Panc1 (cell line): ENCODE results near the gene NR2F1.

ENCODE experiments used
- CTCF ChIP-seq: fragments of 450-650 bp; IDR thresholded peaks from 2 replicates; pipeline ENCODE4 v1.5.1; 2017; ENCODE audit warnings: mild to moderate bottlenecking
- POLR2AphosphoS5 ChIP-seq: IDR thresholded peaks from 2 replicates; pipeline ENCODE4 v1.6.1; 2012; ENCODE audit warnings: mild to moderate bottlenecking, low read depth, low read length, moderate library complexity
- SIN3A ChIP-seq: IDR thresholded peaks from 2 replicates; pipeline ENCODE4 v1.6.1; 2012; ENCODE audit warnings: low read depth, mild to moderate bottlenecking, low read length, moderate library complexity, borderline replicate concordance; ENCODE audit not compliant: insufficient read depth
- TF ChIP-seq, protein P1 (sequence below), 2 experiments: IDR thresholded peaks; 2 replicates each; pipeline ENCODE4 v1.6.1; 2011 to 2012; ENCODE audit warnings: low read depth in 2 of 2, control low read depth in 1 of 2, low read length in 1 of 2, mild to moderate bottlenecking in 1 of 2, moderate library complexity in 1 of 2; ENCODE audit not compliant: insufficient read depth in 1 of 2

GRCh38 chr5:93570294-93571113 is 12.5 kb upstream of the NR2F1 start:
- TF ChIP-seq CTCF (no peak), POLR2AphosphoS5 (no peak), SIN3A (no peak)
- TF ChIP-seq, protein P1, sequence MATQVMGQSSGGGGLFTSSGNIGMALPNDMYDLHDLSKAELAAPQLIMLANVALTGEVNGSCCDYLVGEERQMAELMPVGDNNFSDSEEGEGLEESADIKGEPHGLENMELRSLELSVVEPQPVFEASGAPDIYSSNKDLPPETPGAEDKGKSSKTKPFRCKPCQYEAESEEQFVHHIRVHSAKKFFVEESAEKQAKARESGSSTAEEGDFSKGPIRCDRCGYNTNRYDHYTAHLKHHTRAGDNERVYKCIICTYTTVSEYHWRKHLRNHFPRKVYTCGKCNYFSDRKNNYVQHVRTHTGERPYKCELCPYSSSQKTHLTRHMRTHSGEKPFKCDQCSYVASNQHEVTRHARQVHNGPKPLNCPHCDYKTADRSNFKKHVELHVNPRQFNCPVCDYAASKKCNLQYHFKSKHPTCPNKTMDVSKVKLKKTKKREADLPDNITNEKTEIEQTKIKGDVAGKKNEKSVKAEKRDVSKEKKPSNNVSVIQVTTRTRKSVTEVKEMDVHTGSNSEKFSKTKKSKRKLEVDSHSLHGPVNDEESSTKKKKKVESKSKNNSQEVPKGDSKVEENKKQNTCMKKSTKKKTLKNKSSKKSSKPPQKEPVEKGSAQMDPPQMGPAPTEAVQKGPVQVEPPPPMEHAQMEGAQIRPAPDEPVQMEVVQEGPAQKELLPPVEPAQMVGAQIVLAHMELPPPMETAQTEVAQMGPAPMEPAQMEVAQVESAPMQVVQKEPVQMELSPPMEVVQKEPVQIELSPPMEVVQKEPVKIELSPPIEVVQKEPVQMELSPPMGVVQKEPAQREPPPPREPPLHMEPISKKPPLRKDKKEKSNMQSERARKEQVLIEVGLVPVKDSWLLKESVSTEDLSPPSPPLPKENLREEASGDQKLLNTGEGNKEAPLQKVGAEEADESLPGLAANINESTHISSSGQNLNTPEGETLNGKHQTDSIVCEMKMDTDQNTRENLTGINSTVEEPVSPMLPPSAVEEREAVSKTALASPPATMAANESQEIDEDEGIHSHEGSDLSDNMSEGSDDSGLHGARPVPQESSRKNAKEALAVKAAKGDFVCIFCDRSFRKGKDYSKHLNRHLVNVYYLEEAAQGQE (IDR thresholded peaks at IDR 0.05; ENCODE audit: insufficient read depth in 1 of 2, low read depth in 2 of 2, low read length in 1 of 2): no peak
